ENCODE data around the gene SCNN1B.

- TF ChIP-seq CTCF (conservative IDR thresholded peaks at IDR 0.05 in 1 of 2, IDR thresholded peaks at IDR 0.05 in 1 of 2; ENCODE audit: low read depth in 1 of 2, low read length in 2 of 2) (no peak), EZH2 (IDR thresholded peaks at IDR 0.05; ENCODE audit: low read length, missing control alignments) (no peak)
Observed at GRCh38 chr16:23371368-23371767, 69.3 kb downstream of the SCNN1B start.
